Effector CD8-positive, alpha-beta T cell (primary cell): Measurements from ENCODE around the gene NUP188.

Experiments
- DNase-seq: peaks from one replicate; lab custom pipeline; 2025; lab: John Stamatoyannopoulos, UW

The NUP188 gene

GRCh38 chr9:129007766-129008468 is 60.4 kb downstream of the NUP188 start:
- no peak for DNase-seq

GRCh38 chr9:129008469-129008965 is 61.0 kb downstream of the NUP188 start:
- DNase-seq, result no peak

GRCh38 chr9:129008986-129009583 is 61.6 kb downstream of the NUP188 start:
- DNase-seq, result no peak

- DNase-seq, result no peak
Measured at GRCh38 chr9:129009584-129010141, 62.2 kb downstream of the NUP188 start.

- DNase-seq, result no peak
Measured at GRCh38 chr9:129010267-129010975, 62.9 kb downstream of the NUP188 start.

- no peak for DNase-seq
Measured at GRCh38 chr9:129011170-129011569, 63.7 kb downstream of the NUP188 start.

- no peak for DNase-seq
Measured at GRCh38 chr9:129011761-129012181, 64.3 kb downstream of the NUP188 start.

- DNase-seq, result no peak
Measured at GRCh38 chr9:129012343-129012742, 64.8 kb downstream of the NUP188 start.

- no peak for DNase-seq
Measured at GRCh38 chr9:129012893-129013448, 65.5 kb downstream of the NUP188 start.

- DNase-seq, result no peak
Measured at GRCh38 chr9:129013674-129014073, 66.2 kb downstream of the NUP188 start.

GRCh38 chr9:129014124-129014523 is 66.6 kb downstream of the NUP188 start:
- no peak for DNase-seq

GRCh38 chr9:129014608-129015007 is 67.1 kb downstream of the NUP188 start:
- no peak for DNase-seq

GRCh38 chr9:129021091-129021490 is 73.6 kb downstream of the NUP188 start:
- DNase-seq, result no peak

GRCh38 chr9:129022037-129022436 is 74.5 kb downstream of the NUP188 start:
- DNase-seq, result no peak

- DNase-seq, result no peak
Measured at GRCh38 chr9:129023036-129023907, 75.8 kb downstream of the NUP188 start.

GRCh38 chr9:129023908-129024233 is 76.4 kb downstream of the NUP188 start:
- DNase-seq, result no peak

- DNase-seq, result no peak
Measured at GRCh38 chr9:129026442-129027223, 79.1 kb downstream of the NUP188 start.

GRCh38 chr9:129027224-129027684 is 79.8 kb downstream of the NUP188 start:
- DNase-seq, result no peak

- DNase-seq, result peak; percentile 67
Measured at GRCh38 chr9:129027685-129028191, 80.2 kb downstream of the NUP188 start.
